ENCODE measurements around the gene RADIL. TPM values are rescaled to one million over a fixed set of nuclear protein-coding genes. Genes with fewer than 3 reads are reported as not detected.
A peak's percentile ranks its signal among the peaks of the same experiment; 100 is the strongest.

The RADIL gene
- total and polyA plus RNA-seq, 7 donors = 0.65 to 3.8 (median 2.6) TPM

- peaks cover 0 to 7% (median 0%) of the 10 kb centered on the region in 3 donors for H3K27me3 ChIP-seq (ENCODE audit: insufficient read depth in 3 of 3, low read length in 2 of 3)
- no peak for ATAC-seq
- DNase-seq = no peak
- H3K9me3 ChIP-seq = no peaks in the 10 kb centered on the region
- no peaks in the 10 kb centered on the region for H3K4me1 ChIP-seq
- intact Hi-C loops (cut with DNase I) = no loop called here
- no peak overlapping the region for H3K27ac ChIP-seq
- no peaks in the 10 kb centered on the region for H3K36me3 ChIP-seq (ENCODE audit: insufficient read depth in 1 of 2, low read depth in 1 of 2)
- TF ChIP-seq, protein P1, sequence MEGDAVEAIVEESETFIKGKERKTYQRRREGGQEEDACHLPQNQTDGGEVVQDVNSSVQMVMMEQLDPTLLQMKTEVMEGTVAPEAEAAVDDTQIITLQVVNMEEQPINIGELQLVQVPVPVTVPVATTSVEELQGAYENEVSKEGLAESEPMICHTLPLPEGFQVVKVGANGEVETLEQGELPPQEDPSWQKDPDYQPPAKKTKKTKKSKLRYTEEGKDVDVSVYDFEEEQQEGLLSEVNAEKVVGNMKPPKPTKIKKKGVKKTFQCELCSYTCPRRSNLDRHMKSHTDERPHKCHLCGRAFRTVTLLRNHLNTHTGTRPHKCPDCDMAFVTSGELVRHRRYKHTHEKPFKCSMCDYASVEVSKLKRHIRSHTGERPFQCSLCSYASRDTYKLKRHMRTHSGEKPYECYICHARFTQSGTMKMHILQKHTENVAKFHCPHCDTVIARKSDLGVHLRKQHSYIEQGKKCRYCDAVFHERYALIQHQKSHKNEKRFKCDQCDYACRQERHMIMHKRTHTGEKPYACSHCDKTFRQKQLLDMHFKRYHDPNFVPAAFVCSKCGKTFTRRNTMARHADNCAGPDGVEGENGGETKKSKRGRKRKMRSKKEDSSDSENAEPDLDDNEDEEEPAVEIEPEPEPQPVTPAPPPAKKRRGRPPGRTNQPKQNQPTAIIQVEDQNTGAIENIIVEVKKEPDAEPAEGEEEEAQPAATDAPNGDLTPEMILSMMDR (IDR thresholded peaks at IDR 0.05) = no peak
- 21 to 35% (median 28%) methylated on average over 4 to 5 of the region's 5 CpGs for WGBS, 3 donors
- no peak overlapping the region for H3K4me3 ChIP-seq
These were observed 75.9 kb downstream of the RADIL start for GRCh38 chr7:4807598-4808016.

- intact Hi-C loops (cut with DNase I) = no loop called here
- H3K4me1 ChIP-seq = no peaks in the 10 kb centered on the region
- no peak overlapping the region for H3K4me3 ChIP-seq
- H3K9me3 ChIP-seq = no peaks in the 10 kb centered on the region
- peaks cover 0 to 5% (median 0%) of the 10 kb centered on the region in 3 donors for H3K27me3 ChIP-seq (ENCODE audit: insufficient read depth in 3 of 3, low read length in 2 of 3)
- H3K27ac ChIP-seq = no peak overlapping the region
- H3K36me3 ChIP-seq (ENCODE audit: insufficient read depth in 1 of 2, low read depth in 1 of 2) = no peaks in the 10 kb centered on the region
- DNase-seq (peak in 1 of 2 donors; percentile 39), ATAC-seq (no peak)
- TF ChIP-seq, protein P1 (IDR thresholded peaks at IDR 0.05) = no peak
- 55 to 60% (median 59%) methylated on average over 15 to 17 of the region's 17 CpGs for WGBS, 3 donors
These were observed 76.4 kb downstream of the RADIL start for GRCh38 chr7:4806983-4807597.

- Histone ChIP-seq H3K4me3 (no peak overlapping the region), H3K27ac (no peak overlapping the region), H3K4me1 (no peaks in the 10 kb centered on the region), H3K36me3 (ENCODE audit: insufficient read depth in 1 of 2, low read depth in 1 of 2) (no peaks in the 10 kb centered on the region), H3K27me3 (ENCODE audit: insufficient read depth in 3 of 3, low read length in 2 of 3) (peaks cover 0 to 5% (median 0%) of the 10 kb centered on the region in 3 donors), H3K9me3 (no peaks in the 10 kb centered on the region)
- DNase-seq = no peak
- TF ChIP-seq, protein P1 (IDR thresholded peaks at IDR 0.05) = no peak
- intact Hi-C loops (cut with DNase I) = no loop called here
- WGBS, 3 donors = 71 to 73% (median 72%) methylated on average over 8 of the region's 8 CpGs
- no peak for ATAC-seq
These were observed 77.6 kb downstream of the RADIL start for GRCh38 chr7:4805984-4806300.

DNA sequence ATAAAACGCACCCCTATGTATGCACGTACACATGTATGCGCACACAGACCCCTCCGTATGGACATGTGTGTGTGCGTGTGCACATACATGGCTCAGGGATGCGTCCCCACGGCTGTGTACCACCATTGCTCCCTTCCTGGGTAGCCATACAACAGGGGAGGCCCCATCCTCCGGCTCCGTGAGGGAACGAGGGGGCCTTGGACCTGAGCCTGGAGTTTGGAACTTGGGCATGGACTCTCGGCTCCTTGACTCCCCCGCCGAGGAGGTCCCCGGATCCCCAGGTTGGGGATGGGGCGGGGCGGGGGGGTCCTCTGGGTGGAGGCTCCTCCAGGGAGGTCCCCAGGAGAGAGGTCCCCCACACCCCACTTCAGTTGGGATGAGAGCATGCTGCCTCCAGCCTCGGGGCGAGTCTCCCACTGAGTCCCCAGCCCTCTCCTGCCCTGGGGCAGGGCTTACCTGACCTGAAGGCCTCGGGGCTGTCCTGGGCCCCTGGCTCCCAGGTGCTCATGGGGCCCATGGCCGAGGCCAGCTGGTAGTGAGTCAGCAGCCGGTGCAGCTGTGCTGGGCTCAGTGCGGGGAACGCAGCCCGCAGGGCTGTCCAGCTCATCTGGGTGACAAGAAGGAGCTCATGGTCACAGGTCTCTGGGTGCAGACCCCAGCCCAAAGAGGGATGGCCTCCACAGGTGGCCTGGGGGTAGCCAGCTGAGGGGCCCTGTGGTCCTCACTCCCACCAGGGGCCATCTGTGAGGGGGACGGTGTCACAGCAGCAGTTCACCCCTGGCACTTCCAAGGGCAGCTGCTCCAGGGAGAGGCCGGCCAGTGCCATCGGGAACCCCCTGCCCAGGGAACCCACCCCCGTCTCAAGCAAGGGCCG lies 78.2 kb downstream of the RADIL start:
- 68 to 72% (median 71%) methylated on average over 27 to 29 of the region's 29 CpGs for WGBS, 3 donors
- ATAC-seq = peak in 2 of 4 donors; percentile 11 to 26
- TF ChIP-seq, protein P1 (IDR thresholded peaks at IDR 0.05) = no peak
- Histone ChIP-seq H3K4me3 (no peak overlapping the region), H3K27ac (no peak overlapping the region), H3K27me3 (ENCODE audit: insufficient read depth in 3 of 3, low read length in 2 of 3) (peaks cover 0 to 5% (median 0%) of the 10 kb centered on the region in 3 donors), H3K9me3 (no peaks in the 10 kb centered on the region), H3K4me1 (no peaks in the 10 kb centered on the region), H3K36me3 (ENCODE audit: insufficient read depth in 1 of 2, low read depth in 1 of 2) (no peaks in the 10 kb centered on the region)
- intact Hi-C loops (cut with DNase I) = no loop called here
- no peak for DNase-seq
